ENCODE results near the gene CAMKMT. TPM values are rescaled to one million over a fixed set of nuclear protein-coding genes. Genes with fewer than 3 reads are reported as not detected.

The CAMKMT gene
- total RNA-seq, 1 donor from 2014 or later, result 5.8 TPM

DNA sequence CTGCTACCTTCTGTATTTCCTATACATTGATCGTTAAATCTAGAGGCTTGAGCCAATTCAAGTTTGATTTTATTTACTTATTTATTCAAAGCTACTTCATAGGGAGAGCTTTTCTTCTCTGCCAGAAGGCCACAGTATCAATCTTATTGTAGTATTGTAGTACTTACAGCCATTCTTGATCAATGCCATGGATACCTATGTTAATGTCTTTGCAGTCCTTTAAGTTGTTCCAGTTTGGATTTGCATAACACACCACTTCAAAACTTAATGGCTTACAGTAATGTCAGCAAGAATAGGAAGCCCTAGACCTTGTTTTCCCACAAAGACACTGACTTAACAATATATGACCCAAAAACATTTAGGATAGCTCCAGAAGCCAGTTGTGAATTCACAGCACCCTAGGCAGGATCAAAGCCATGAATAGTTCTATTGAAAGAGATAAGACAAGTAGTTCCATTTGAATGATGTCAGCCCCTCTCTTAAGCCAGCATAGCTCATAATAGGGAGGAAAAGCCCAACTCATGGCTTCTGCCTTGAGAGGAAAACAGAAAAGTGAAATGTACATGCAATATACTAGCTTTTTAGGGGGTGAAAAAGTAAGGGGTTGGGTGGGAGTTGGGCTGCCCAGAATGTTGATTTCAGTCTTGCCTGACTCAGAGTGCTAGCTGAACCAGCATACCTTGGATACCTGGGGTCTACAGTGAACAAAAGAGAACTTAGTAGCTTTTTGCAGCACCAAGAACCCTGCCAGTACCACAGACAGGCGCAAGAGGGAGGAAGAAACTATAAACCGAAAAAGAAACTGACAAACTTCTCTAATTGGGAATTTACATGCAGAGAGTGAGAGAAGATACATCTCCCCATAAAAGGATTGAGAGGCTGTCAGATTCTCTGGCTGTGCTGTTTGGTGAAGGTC, 101.4 kb downstream of the CAMKMT start:
- H3K4me3 ChIP-seq (ENCODE audit: low read depth, low read length), result no peak overlapping the region
- TF ChIP-seq, protein P1, sequence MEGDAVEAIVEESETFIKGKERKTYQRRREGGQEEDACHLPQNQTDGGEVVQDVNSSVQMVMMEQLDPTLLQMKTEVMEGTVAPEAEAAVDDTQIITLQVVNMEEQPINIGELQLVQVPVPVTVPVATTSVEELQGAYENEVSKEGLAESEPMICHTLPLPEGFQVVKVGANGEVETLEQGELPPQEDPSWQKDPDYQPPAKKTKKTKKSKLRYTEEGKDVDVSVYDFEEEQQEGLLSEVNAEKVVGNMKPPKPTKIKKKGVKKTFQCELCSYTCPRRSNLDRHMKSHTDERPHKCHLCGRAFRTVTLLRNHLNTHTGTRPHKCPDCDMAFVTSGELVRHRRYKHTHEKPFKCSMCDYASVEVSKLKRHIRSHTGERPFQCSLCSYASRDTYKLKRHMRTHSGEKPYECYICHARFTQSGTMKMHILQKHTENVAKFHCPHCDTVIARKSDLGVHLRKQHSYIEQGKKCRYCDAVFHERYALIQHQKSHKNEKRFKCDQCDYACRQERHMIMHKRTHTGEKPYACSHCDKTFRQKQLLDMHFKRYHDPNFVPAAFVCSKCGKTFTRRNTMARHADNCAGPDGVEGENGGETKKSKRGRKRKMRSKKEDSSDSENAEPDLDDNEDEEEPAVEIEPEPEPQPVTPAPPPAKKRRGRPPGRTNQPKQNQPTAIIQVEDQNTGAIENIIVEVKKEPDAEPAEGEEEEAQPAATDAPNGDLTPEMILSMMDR (IDR thresholded peaks at IDR 0.05; ENCODE audit: insufficient read depth, low read length, poor library complexity, severe bottlenecking), result no peak
- DNase-seq (ENCODE audit: low read depth), result no peak
- H3K27me3 ChIP-seq (ENCODE audit: control insufficient read depth, insufficient read depth, low read length), result no peaks in the 10 kb centered on the region
- no peaks in the 10 kb centered on the region for H3K36me3 ChIP-seq (ENCODE audit: control insufficient read depth, insufficient read depth, low read length)

DNA sequence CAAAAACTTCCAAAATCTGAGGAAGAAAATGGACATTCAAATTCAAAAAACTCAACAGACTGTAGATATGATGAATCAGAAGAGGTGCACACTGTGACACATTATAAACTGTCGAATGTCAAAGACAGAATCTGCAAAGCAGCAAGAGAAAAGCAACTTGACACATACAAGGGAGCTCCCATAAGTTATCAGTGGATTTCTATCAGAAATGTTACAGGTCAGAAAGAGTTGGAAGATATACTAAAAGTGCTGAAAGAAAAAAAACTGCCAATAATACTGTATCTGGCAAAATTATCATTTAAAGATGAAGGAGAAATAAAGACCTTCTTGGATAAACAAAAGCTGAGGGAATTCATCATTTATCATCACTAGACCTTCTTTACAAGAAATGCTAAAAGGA, 102.7 kb downstream of the CAMKMT start:
- TF ChIP-seq, protein P1 (IDR thresholded peaks at IDR 0.05; ENCODE audit: insufficient read depth, low read length, poor library complexity, severe bottlenecking), result no peak
- DNase-seq (ENCODE audit: low read depth), result no peak
- Histone ChIP-seq H3K4me3 (ENCODE audit: low read depth, low read length) (no peak overlapping the region), H3K36me3 (ENCODE audit: control insufficient read depth, insufficient read depth, low read length) (no peaks in the 10 kb centered on the region), H3K27me3 (ENCODE audit: control insufficient read depth, insufficient read depth, low read length) (no peaks in the 10 kb centered on the region)

DNA sequence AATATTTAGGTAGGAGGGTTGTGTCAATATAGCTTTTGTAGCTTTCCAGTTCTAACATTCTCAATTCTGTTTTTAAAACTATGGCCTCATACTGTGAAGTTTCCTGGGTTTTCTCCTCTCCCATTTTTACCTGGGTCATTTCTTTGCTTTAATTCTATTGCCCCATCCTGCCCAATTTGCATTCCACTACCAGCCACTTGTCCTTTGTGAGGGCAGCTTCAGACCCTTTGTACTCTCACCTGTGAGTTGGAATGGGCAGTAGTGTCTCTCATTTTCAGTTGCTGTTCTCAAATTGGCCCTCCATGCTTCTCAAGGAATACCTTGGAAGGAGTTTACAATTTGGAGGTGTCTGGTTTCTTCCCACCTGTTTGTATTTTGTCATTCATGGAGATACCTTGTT, 108.4 kb downstream of the CAMKMT start:
- DNase-seq (ENCODE audit: low read depth), result no peak
- Histone ChIP-seq H3K36me3 (ENCODE audit: control insufficient read depth, insufficient read depth, low read length) (no peaks in the 10 kb centered on the region), H3K27me3 (ENCODE audit: control insufficient read depth, insufficient read depth, low read length) (no peaks in the 10 kb centered on the region), H3K4me3 (ENCODE audit: low read depth, low read length) (no peak overlapping the region)
- TF ChIP-seq, protein P1 (IDR thresholded peaks at IDR 0.05; ENCODE audit: insufficient read depth, low read length, poor library complexity, severe bottlenecking), result no peak

DNA sequence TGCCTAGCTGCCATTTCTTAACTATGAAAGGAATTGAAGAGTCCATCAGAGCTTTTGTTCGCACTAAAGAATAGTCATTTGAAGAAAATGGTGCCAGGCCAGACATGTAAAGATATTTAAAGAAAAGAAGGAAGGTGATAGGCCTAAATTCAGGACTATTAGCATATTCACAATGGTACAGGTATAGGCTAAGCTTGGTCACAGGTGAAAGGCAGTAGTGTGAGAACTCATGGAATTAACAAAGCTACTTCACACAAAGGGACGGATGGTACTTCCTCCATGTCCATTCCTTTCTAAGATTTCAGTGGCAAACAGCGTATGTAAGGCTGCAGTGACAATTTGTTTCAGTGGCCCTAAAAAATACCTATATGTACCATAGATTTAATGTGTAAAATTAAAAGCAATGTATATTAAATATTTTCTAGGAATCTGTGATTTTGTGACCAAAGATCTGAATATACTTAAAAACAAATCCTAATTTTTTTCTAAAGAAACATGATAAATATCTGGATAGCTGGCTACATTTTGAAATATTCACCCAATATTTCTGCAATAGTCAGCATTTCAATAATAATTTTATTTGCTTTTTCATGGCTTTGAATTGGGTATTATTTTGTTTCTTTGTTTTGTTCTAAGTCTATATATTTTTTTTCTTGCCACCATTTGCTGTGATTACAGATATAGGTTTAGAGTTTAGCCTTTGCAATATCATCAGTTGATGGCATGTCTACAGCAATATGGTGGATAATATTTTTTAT, 116.1 kb downstream of the CAMKMT start:
- no peak for DNase-seq (ENCODE audit: low read depth)
- TF ChIP-seq, protein P1 (IDR thresholded peaks at IDR 0.05; ENCODE audit: insufficient read depth, low read length, poor library complexity, severe bottlenecking), result no peak
- no peak overlapping the region for H3K4me3 ChIP-seq (ENCODE audit: low read depth, low read length)
- H3K36me3 ChIP-seq (ENCODE audit: control insufficient read depth, insufficient read depth, low read length), result no peaks in the 10 kb centered on the region
- H3K27me3 ChIP-seq (ENCODE audit: control insufficient read depth, insufficient read depth, low read length), result no peaks in the 10 kb centered on the region

DNA sequence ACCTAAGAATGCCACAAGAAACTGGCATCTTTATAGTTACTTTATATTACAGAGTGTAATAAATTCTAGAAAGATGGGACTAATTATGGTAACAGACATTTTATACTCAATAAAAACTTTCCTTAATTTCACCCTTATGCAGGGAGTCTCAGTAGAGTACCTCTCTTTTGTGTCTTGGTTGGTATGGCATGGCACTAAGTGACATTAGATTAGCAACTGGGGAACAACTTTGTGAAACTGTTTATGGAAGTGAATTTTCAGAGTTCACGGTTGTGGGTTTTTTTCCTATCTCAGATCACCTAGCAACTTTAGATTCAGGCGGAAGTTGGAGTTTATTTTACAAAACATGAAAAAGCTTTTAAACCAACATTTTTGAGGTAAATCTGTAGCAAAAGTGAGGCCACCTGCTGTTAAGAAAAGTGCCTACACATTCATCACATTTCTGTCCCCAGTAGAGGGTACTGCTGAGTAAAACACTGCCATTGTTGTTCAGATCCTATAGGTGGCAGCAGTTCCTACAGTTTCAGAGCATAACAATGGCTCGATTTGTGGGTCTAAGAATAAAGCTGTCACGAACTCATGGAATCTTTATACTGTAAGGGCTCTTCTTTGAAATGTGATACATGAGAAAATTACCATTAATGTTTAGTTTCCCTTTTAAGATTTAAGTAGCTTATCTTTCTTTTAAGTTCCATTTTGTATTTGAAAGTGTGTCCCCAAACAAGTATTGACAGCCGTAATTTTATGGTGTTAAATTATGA, 117.6 kb downstream of the CAMKMT start:
- Histone ChIP-seq H3K36me3 (ENCODE audit: control insufficient read depth, insufficient read depth, low read length) (no peaks in the 10 kb centered on the region), H3K4me3 (ENCODE audit: low read depth, low read length) (no peak overlapping the region), H3K27me3 (ENCODE audit: control insufficient read depth, insufficient read depth, low read length) (no peaks in the 10 kb centered on the region)
- TF ChIP-seq, protein P1 (IDR thresholded peaks at IDR 0.05; ENCODE audit: insufficient read depth, low read length, poor library complexity, severe bottlenecking), result peak; percentile 100
- peak; percentile 43 for DNase-seq (ENCODE audit: low read depth)

Data from kidney epithelial cell (primary cell).